CD4-positive, alpha-beta T cell treated with Interleukin-1 beta for 1 hour (primary cell): ENCODE measurements around the gene MYL3.

ENCODE experiments used
- DNase-seq, 2 donors: peaks; one replicate each; pipeline ENCODE4 v3.0.0-alpha.2; 2020 to 2022

Gene MYL3

DNA sequence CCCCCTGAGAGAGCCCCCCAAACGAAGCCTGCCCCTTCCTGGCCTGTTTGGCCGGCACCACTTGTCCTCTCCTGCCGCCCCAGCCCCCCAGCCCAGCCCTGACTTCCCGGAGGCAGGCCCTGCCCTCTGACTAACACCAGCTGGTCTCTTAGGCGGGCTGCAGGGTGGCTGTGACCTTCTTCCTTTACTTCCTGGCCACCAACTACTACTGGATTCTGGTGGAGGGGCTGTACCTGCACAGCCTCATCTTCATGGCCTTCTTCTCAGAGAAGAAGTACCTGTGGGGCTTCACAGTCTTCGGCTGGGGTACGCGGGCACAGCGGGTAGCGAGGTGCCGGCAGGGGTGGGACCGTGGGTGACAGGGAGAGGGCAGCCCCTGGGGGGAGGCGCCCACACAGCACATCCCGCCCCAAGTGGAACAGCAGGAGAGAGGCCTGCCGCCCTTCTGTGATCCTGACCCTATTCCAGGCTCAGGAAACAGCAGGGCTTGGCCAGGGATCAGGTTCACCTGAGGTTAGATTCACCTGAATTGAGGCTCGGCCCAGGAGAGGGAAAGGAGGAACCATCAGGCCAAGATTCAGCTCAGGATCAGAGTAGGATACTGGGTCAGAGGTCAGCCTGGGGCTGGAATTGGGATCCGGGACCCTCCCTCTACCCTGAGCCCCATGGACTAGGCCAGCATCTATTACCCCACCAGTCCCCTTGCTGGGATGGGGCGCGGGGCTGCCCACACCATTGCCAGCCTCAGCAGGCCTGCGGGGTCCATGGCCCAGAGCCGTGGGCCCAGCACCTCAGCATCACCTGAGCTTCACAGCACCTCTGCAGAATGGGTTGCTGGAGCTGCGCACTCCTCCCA, 36.1 kb upstream of the MYL3 start:
- no peak for DNase-seq

DNA sequence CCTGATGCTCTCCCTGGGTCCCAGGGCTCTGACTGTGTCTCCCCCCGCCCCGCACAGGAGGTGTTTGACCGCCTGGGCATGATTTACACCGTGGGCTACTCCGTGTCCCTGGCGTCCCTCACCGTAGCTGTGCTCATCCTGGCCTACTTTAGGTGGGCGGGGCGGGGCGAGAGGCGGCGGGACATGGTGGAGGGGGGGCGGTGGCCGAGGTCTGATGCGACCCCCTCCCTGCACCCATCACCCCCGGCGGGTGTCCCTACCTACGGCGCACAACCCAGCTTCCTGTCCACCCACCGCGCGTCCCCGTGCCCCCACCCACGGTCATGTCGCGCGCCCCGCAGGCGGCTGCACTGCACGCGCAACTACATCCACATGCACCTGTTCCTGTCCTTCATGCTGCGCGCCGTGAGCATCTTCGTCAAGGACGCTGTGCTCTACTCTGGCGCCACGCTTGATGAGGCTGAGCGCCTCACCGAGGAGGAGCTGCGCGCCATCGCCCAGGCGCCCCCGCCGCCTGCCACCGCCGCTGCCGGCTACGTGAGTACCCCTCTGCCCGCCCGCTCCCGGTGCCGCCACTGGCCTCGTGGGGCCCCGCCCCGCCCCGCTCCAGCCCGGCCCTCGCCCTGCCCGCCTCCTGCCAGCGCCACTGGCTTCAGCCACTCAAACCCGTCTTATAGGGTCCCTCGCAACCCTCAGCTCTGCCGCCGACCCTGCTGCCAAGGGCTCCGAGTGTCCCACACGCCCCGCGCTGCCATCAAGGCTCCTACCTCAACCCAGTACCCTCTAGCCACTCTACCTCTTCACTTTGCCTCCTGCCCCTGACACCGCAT, 35.3 kb upstream of the MYL3 start:
- DNase-seq: peak in 1 of 2 donors; percentile 14

DNA sequence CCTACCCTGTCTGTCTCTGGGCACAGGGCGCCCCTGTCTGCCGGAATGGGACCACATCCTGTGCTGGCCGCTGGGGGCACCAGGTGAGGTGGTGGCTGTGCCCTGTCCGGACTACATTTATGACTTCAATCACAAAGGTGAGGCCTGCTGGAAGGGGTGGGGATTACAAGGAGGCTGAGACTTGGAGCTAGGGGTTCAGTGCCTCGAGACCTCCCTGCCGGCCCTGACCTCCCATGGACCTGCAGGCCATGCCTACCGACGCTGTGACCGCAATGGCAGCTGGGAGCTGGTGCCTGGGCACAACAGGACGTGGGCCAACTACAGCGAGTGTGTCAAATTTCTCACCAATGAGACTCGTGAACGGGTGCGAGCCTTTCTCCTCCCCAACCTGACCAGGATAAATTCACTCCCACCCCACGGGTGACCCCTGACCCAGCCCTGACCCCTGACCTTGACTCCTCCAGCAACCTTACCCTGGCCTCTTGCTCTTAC, 34.6 kb upstream of the MYL3 start:
- no peak for DNase-seq

DNA sequence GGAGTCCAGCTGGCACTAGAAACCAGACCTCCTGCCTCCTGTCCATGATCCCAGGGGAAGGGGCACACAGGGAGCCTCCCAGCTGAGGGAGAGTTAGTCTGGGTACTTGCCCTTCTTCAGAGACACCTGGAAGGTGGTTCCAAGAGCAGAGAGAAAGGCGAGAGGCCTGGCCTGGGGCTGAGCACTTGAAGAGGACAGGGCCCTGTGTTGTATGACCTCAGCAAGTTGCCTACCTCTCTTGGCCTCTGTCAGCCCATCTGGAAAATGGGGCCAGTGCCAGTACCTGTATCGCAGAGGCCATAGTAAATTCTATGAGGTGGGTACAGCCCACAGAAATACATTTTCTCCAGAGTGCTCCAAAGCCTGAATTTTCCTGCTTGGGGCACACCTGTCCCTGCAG, 33.8 kb upstream of the MYL3 start:
- DNase-seq: no peak

DNA sequence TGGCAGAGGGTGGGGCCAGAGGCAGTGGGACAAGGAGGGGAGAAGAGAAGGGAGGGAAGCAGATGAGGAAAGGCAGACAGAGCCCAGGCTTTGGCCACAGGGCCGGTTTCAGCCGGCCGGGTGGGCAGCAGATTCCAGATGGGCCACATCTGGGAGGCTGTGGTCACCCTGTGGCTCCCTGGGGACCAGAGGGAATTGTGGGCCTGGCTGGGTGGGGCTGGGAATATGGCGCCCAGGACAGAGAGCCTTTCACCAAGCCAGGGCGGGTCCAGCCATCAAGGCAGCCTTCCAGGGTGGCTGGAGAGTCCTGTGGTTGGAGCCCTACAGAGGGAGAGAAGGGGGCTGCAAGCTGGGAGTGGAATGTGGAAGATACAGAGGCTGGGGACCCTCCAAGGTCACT, 33.1 kb upstream of the MYL3 start:
- no peak for DNase-seq

DNA sequence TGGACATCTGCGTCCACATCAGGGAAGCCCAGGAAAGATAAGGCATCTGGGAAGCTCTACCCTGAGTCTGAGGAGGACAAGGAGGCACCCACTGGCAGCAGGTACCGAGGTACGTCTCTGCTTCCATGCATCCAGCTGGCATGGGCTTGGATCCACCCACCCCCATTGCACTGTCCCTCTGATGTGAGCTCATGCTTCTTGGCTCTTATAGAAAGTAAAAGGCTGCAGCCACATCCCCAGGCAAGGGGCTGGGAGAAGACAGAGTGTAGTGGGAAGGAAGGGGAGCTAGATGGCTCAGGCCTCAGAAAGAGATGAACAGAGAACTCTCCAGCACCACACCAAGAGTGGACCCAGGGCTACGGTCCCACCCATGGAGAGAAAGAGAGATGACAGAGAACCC, 32.5 kb upstream of the MYL3 start:
- no peak for DNase-seq

DNA sequence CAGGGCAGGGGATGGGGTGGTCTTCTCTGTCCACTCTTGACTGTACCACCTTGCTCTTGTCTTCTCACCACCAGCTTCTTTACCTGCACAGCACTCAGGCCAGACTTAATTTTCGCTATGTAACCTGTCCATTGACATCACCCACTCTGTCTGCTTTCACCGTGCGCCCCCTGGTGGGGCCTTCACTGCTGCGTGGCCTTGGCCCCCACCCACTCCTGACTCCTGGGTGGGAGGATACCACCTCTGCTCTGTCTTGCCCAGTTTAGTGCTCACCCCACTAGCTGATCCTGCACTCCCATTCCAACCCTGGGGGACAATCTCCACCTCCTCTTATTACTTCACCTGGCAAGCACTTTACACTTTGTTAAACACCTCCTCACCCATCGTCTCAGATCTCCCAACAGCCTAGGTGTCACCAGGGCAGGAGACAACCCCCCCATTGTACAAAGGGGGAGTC, 32.0 kb upstream of the MYL3 start:
- peak; percentile 71 to 78 for DNase-seq

DNA sequence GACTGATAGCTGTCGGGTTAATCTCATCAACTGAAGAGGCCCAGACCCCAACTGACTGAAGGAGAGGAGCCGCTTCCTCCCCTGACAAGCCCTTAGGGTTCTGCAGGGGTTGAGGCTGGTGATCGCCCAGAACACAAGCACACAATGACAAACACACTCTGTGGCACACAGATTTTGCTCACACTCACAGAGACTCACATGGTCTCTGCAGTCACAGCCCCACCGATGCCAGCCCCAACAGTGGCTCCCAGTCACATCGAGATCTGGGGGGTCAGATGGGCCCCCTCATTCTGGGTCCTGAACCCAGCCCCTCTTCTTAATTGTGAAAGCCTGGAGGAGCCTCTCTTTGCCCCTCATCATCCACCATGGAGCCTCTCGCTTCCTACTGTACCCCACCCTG, 31.0 kb upstream of the MYL3 start:
- DNase-seq: no peak

DNA sequence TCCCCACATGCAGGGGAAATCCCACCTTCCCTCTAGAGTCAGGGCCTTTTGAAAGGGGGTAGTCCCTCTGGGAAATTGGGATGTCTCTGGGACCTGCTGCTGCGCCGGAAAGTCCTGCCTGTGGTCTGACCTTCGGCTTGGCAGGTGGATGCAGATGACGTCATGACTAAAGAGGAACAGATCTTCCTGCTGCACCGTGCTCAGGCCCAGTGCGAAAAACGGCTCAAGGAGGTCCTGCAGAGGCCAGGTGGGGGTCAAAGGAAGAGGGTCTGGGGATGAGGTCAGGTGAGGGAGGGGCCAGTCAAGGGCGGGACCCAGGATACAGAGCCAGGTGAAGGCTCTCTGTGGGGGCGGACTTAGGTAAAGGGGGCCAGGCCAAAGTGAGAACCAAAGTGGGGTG, 30.5 kb upstream of the MYL3 start:
- DNase-seq: no peak

DNA sequence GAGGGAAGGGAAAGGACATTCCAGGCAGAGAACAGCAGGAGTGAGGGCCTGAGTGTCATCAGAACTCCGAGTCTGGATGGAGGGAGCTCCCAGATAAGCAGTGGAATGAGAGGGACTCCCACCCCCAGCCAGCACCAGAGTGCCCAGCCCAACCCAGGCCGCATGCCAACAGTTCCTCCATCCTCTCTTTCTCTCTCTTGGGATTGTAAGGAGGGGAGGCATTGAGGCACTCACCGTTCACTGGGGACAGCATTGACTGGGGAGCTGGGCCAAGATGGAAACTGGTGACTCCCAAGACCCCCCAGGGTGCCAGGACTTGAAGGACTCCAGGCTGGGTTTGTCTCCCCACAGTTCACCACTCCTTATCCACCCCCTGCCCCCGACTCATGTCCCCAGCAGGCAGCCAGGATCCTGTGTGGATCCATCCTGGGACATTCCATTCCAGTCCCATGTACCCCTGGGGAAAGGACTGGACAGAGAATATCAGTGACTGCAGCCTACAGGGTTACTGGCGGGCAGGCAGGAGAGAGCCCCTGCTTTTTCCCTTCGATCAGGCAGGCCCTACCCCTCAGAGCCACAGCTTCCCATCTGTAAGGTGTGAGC, 30.0 kb upstream of the MYL3 start:
- DNase-seq: no peak

DNA sequence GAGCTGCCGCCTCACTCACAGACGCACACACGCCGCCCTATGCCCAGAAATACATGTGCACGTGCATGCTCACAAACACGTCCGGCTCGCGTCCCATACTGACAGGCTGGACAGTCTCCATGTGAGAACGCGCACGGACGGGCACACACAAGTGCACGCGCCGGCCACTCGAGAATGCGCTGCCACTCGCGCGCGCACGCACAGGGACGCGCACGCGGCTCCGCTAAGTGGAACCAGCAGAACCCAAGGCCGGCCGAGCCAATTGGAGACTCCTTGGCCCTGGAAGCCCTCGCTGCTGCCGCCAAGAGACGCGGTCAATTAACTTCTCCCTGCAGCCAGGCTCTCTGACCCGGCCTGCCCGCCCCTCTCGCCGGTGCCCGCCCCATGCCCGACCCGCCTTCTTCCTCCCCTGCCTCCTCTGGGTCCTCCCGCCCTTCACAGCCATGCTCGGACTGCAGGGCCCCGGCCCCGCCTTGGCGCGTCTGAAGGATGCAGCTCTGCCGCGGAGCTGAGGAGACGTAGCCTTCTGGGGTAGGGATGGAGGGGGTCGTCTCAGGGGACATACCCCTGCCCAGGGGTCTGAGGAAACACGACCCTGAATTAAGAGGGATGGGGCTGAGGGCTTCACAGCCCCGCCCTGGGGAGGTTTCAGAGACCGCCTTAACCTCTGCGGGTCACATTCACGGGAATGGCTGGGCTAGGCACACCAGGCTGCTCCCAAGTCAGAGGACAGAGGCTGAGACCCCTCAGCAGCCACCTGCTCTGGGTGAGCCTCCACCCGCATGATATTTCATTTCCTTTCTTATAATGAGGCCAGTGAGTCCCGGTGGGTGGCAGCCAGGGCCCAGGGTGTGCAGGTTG, 29.3 kb upstream of the MYL3 start:
- peak in 1 of 2 donors; percentile 57 for DNase-seq

DNA sequence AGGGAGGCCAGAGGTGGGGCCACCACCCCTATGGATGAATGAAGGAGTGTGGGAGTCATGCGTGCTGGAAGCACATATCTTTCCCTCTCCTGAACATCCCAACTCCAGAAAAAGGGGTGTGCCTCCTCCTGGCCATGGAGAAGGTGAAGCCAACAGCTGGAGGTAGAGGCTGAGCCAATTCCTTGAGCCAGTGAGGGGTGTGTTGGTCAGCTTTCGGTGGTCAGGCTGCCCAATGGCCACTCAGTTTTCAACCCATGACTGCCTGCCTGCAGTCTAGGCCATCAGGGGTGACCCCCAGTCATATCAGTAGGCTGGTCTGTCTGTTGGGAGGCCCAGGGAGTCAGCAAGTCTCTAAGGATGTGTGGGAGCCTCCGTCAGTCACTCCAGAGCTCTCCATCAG, 27.9 kb upstream of the MYL3 start:
- no peak for DNase-seq

DNA sequence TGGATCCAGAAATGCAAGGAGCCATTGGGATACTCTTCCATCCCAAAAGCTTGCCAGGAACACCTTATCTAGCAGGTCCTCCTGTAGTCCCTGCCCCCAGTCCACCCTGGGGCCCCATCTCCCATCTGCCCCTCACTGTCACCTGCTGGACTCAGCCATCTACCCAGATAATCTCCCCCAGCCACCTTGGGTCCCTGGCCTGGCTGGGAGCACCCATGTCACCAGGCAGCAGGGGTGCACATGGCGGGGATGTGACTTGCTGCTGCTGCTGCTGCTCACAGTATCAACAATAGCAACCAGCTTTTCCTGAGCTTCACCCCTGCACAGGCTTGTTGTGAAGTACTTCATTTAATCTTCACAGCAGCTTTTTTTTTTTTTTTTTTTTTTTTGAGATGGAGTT, 26.9 kb upstream of the MYL3 start:
- DNase-seq: no peak

DNA sequence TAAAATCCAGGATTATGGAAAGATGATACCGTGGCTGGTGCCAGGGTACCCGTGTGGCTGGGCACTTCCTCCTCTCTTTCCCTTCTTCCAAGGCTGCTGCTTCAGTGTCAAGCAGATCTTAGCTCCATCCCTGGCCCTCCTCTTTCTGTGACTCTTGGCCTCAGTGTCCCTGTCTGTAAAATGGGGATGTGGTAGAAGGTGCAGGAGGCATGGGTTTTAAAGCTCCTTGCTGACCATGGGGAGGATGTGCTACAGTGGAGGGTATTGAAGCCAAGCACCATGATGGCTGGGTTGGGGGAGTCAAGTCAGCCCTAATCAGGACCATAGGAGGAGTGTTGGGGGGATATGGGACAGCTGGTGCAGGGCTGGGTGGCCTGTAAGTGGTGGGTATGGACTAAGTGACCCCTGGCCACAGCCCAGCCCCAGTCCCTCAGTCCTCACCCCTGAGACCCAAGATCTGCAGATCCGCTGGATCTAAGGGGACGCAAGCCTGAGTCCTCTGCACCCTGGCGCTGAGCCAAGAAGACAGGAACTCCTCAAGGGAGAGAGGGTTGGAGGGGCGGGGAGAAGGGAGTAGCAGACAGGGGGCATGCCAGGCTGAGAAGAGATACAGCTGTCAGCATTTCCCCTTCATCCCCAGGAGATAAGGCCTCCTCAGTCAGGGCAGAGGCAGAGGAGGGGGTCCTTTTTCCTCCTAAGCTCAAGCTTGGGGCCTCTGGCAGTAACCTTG, 26.3 kb upstream of the MYL3 start:
- DNase-seq: no peak

DNA sequence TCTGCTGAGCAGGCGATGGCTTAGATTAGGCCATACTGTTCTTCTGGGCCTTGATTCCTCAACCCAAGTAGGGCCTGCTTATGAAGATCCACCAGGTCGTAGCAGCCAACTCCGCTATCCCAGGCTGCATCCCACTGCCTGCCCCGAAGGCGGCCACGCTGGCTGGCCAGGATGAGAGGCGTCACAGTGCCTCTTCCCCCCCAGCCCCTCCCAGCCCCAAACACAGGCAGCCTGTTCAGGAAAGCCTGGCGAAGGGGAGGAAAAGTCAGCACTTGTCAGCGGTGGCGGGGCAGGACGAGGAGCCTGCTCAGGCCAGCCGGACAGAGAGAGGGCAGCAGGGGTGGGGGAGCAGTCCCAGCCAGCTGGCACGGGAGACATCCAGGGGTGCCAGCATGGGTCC, 25.5 kb upstream of the MYL3 start:
- DNase-seq: no peak

DNA sequence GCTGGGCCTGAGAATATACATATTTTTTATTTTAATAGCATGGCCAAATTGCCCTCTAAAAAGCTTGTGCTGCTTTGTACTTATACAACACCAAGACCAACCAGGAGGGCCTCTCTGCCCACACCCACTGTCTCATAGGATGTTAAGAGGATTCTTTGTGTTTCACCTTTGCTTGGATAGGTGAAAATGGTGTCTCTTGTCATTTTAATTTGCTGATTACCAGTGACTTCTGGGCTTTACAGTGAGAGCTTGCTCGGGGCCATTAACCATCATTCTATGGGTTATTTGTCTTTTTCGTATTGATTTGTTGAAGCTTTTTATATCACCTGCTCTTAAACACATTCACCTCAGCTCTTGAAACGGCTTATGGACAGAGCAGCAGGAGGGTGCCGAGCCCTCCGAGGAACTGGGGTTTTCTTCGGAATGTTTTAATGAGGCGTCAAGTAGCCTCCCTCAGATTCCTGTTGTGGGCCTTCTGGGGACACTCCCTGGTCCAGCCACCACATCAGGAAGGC, 24.8 kb upstream of the MYL3 start:
- no peak for DNase-seq

DNA sequence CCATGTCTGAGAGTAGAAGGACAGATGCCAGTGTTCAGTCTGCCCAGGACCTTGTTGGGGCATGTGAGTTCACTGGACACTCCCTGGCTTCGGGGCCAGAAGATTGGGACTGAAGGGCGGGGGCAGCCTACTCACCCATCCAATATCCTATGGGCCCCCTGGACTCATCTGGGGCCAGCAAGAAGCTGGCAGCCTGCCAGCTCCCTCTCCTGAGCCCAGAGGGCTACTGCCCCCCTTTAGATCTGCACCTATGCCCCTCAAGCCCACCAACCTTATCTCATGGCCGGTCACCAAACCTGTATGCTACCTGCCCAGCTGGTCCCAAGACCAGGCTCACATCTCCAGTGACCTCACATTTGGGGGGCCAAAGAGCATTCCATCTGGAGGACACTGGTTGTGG, 22.4 kb upstream of the MYL3 start:
- no peak for DNase-seq

DNA sequence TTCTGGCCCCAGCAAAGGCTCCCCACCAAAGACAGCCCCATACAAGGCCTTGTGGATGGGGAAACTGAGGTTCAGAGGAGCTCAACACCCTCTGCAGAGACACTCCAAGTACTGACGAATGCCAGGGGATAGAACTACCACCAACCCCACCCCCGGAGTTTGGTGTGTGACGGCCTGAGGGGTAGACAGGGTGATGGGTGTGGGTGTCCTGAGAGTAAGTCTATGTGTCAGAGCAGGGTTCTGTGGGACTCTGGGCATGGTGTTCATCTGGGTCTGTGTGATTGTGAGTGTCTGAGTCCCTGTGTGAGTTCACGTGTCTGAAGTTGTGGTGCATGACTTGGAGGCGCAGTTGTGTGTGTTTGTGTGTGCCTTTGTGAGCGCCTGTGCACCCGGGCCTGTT, 21.7 kb upstream of the MYL3 start:
- DNase-seq: no peak

DNA sequence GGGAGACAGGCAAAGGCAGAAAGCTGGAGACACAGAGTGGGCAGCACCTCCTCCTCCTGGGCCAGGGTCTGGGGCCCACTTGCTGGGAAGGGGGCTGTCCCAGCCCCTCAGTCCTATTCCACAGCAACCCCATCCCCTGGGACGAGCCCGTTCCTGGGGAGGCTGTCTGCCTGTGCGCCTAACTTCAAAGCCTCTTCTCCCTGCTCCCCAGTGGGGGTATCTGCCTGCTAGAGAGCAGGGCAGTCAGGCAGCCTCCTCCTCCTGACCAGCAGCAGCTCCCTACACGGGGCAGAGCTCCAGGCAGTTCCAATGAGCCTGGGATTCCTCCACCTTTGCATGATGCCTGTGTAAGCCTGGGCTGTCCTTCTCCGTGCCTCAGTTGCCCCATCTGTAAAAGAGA, 21.2 kb upstream of the MYL3 start:
- no peak for DNase-seq

DNA sequence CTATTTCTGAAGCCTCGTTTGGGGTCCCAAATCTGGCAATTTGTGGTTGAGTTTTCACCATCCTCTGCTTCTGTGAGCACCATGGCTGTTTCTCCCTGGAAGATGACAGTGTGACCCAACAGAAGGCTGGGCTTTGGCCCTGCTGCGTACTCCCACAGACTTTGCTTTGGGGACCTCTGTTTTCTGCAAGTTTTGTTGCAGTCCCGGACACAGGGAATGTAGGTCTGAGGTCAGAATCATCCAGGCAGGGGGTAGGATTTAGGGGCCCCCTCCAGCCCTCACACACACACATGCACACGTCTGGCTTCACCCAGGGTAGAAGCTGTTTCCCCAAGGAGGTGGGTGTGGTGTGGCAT, 20.6 kb upstream of the MYL3 start:
- DNase-seq: no peak

DNA sequence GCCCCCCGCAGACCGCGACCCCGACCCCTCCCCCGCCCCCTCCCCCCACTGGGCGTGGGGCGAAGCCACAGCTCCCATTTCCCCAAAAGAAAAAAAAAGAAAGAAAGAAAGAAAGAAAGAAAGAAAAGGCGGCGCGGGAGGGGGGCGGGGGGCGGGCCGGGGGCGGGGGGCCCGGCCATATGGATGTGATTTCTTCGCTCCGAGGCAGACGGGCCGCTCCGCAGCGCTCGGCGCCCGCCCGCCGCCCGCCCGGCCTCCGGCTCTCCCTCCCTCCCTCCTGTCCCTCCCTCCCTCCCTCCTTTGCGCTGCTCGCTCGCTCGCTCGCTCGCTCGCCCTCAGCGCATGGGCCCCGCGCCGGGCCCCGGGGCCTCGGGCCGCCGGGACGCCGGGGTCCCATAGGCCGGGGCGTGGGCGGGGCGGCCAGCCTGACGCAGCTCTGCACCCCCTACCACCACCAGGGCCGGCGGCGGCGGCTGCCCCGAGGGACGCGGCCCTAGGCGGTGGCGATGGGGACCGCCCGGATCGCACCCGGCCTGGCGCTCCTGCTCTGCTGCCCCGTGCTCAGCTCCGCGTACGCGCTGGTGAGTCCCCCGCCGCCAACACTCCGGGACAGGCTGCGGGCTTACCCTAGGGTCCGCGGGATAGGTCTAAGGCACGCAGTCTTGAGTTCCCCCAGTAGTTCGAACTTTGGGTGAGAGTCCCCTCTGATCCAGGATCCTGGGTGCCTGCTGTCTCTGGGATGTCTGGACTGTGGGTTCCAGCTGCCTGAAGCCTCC, 20.0 kb upstream of the MYL3 start:
- DNase-seq: peak in 1 of 2 donors; percentile 17
